HEK293 (cell line): ENCODE results near the gene RNF11.

Experiments
- ZNF175 ChIP-seq: fragments of 450-650 bp; formaldehyde crosslinking; IDR thresholded peaks from 2 replicates; pipeline ENCODE4 v1.5.1; 2016; ENCODE audit warnings: missing biosample characterization, missing genetic modification characterization
- ZNF2 ChIP-seq: fragments of 450-650 bp; formaldehyde crosslinking; IDR thresholded peaks from 2 replicates; pipeline ENCODE4 v1.5.1; 2016; ENCODE audit warnings: missing biosample characterization, missing genetic modification characterization
- ZNF221 ChIP-seq: fragments of 450-650 bp; formaldehyde crosslinking; IDR thresholded peaks from 2 replicates; pipeline ENCODE4 v1.5.1; 2017; ENCODE audit warnings: missing biosample characterization, missing genetic modification characterization, borderline replicate concordance
- ZNF324 ChIP-seq: fragments of 450-650 bp; formaldehyde crosslinking; IDR thresholded peaks from 2 replicates; pipeline ENCODE4 v1.5.1; 2016; ENCODE audit warnings: missing biosample characterization, missing genetic modification characterization
- ZNF600 ChIP-seq: fragments of 450-650 bp; formaldehyde crosslinking; IDR thresholded peaks from 2 replicates; pipeline ENCODE4 v1.5.1; 2016; ENCODE audit warnings: missing biosample characterization, missing genetic modification characterization
- TF ChIP-seq, protein P1 (sequence below): fragments of 450-650 bp; formaldehyde crosslinking; IDR thresholded peaks from 2 replicates; pipeline ENCODE4 v1.5.1; 2016; ENCODE audit warnings: missing biosample characterization, missing genetic modification characterization
- TF ChIP-seq, protein P2 (sequence below): fragments of 450-650 bp; formaldehyde crosslinking; IDR thresholded peaks from 2 replicates; pipeline ENCODE4 v1.5.1; 2016; ENCODE audit warnings: missing biosample characterization, missing genetic modification characterization

DNA sequence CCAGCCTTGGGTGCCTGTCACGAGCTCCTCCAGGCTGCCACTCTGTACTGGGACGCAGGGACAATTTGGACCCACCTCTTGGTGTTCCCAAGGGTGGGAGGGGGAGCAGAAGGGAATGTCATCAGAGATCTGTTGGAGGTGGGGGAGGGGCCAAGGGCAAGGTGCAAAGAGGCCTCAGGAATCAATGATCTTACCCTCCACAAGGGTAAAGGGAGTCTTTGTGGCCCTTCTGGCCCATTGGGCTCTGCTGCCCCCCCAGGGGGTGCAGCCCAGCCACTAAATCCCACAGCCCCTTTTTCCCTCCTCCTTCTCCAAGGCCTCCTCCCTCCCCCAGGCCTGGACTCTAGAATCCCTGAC, 85.8 kb downstream of the RNF11 start:
- no peak for TF ChIP-seq ZNF324 (tag by site-specific recombination)
- TF ChIP-seq, protein P1, sequence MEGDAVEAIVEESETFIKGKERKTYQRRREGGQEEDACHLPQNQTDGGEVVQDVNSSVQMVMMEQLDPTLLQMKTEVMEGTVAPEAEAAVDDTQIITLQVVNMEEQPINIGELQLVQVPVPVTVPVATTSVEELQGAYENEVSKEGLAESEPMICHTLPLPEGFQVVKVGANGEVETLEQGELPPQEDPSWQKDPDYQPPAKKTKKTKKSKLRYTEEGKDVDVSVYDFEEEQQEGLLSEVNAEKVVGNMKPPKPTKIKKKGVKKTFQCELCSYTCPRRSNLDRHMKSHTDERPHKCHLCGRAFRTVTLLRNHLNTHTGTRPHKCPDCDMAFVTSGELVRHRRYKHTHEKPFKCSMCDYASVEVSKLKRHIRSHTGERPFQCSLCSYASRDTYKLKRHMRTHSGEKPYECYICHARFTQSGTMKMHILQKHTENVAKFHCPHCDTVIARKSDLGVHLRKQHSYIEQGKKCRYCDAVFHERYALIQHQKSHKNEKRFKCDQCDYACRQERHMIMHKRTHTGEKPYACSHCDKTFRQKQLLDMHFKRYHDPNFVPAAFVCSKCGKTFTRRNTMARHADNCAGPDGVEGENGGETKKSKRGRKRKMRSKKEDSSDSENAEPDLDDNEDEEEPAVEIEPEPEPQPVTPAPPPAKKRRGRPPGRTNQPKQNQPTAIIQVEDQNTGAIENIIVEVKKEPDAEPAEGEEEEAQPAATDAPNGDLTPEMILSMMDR = no peak
- no peak for TF ChIP-seq ZNF600
- TF ChIP-seq, protein P2, sequence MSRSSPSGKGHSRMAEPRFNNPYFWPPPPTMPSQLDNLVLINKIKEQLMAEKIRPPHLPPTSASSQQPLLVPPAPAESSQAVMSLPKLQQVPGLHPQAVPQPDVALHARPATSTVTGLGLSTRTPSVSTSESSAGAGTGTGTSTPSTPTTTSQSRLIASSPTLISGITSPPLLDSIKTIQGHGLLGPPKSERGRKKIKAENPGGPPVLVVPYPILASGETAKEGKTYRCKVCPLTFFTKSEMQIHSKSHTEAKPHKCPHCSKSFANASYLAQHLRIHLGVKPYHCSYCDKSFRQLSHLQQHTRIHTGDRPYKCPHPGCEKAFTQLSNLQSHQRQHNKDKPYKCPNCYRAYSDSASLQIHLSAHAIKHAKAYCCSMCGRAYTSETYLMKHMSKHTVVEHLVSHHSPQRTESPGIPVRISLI (tag by site-specific recombination) = no peak
- TF ChIP-seq ZNF2 (tag by site-specific recombination) = no peak
- TF ChIP-seq ZNF175 (tag by site-specific recombination) = no peak
- TF ChIP-seq ZNF221 = no peak
